ENCODE results near the gene PLK1. TPM values are rescaled to one million over a fixed set of nuclear protein-coding genes. Genes with fewer than 3 reads are reported as not detected.

Gene PLK1
- total and polyA plus RNA-seq, 2 of the 4 experiments (the other 2 are of a cell fraction), result 19.4 to 59.0 TPM

GRCh38 chr16:23711785-23712184, 33.1 kb downstream of the PLK1 start:
- Histone ChIP-seq H2AK5ac (ENCODE audit: low read depth, low read length) (no peak overlapping the region), H2AK9ac (replicated peaks; ENCODE audit: low read depth, low read length, poor library complexity) (no peak overlapping the region), H3K9me3 (ENCODE audit: control insufficient read depth, insufficient read depth, low read length) (peaks cover 9% of the 10 kb centered on the region), H2BK15ac (ENCODE audit: low read depth, low read length) (no peak overlapping the region), H3K79me1 (ENCODE audit: low read depth in 1 of 2, low read length in 2 of 2) (no peaks in the 10 kb centered on the region), H2BK20ac (ENCODE audit: low read depth, low read length) (no peak overlapping the region), H4K20me1 (ENCODE audit: insufficient read depth, low read length) (no peaks in the 10 kb centered on the region), H4K8ac (ENCODE audit: low read depth in 2 of 2, low read length in 2 of 2) (no peak overlapping the region), H3K56ac (ENCODE audit: extremely low read depth, insufficient read depth, low read length) (no peak overlapping the region), H2AFZ (replicated peaks; ENCODE audit: low read length, poor library complexity) (no peak overlapping the region), H3K4me3 (ENCODE audit: insufficient read depth, low read depth, low read length) (no peak overlapping the region), H3K27ac (ENCODE audit: insufficient read depth, low read length) (no peak overlapping the region), H3K4ac (ENCODE audit: low read depth, low read length) (no peak overlapping the region), H3K23ac (ENCODE audit: low read depth, low read length) (no peak overlapping the region), H3K27me3 (ENCODE audit: control insufficient read depth, insufficient read depth, low read length) (peaks cover 18% of the 10 kb centered on the region), H3K4me1 (ENCODE audit: control insufficient read depth, insufficient read depth, low read length) (no peaks in the 10 kb centered on the region), H3K14ac (replicated peaks; ENCODE audit: low read depth, low read length) (no peak overlapping the region), H4K5ac (ENCODE audit: low read depth, low read length) (no peak overlapping the region), H3K9ac (ENCODE audit: low read depth, low read length) (no peak overlapping the region), H3K18ac (ENCODE audit: low read depth, low read length) (no peak overlapping the region), H3K9me1 (ENCODE audit: insufficient read depth, low read length) (no peaks in the 10 kb centered on the region), H3K36me3 (ENCODE audit: control insufficient read depth, insufficient read depth, low read length) (no peaks in the 10 kb centered on the region), H2BK5ac (ENCODE audit: low read depth, low read length, poor library complexity, severe bottlenecking) (no peak overlapping the region), H2BK120ac (ENCODE audit: low read depth, low read length) (no peak overlapping the region), H3K4me2 (ENCODE audit: low read depth, low read length) (no peak overlapping the region), H4K91ac (ENCODE audit: insufficient read depth, low read depth, low read length) (no peak overlapping the region)
- CTCF ChIA-PET, result no interaction called here
- no CpG with 5 or more reads among the region's 4 CpGs for WGBS, 2 experiments (ENCODE audit: extremely low coverage in 2 of 2, insufficient read length in 1 of 2)
- POLR2A ChIA-PET (ENCODE audit: unreplicated experiment), result no interaction called here
- ATAC-seq (ENCODE audit: low read depth) (no peak), DNase-seq (no peak)
- in situ Hi-C loops (cut with MboI; ENCODE audit: low sequenced_read_pairs), result no loop called here
- intact Hi-C loops (cut with micrococcal nuclease), result no loop called here
- TF ChIP-seq MXI1 (IDR thresholded peaks at IDR 0.05; ENCODE audit: borderline replicate concordance, low read depth, low read length) (no peak), SMC3 (IDR thresholded peaks at IDR 0.05; ENCODE audit: low read depth, low read length) (no peak), RFX5 (IDR thresholded peaks at IDR 0.05; ENCODE audit: low read depth, low read length) (no peak), POLR2A (IDR thresholded peaks at IDR 0.05; ENCODE audit: low read depth, low read length) (no peak), FOS (IDR thresholded peaks at IDR 0.05; ENCODE audit: low read depth, low read length) (no peak), MAFK (IDR thresholded peaks at IDR 0.05; ENCODE audit: low read depth, low read length) (no peak), CTCF (conservative IDR thresholded peaks at IDR 0.05; ENCODE audit: low read depth, low read length) (no peak), CHD1 (IDR thresholded peaks at IDR 0.05; ENCODE audit: low read depth, low read length) (no peak), BHLHE40 (IDR thresholded peaks at IDR 0.05; ENCODE audit: low read depth, low read length) (no peak), CEBPB (IDR thresholded peaks at IDR 0.05; ENCODE audit: low read depth, low read length) (no peak)
- TF ChIP-seq, protein P1, sequence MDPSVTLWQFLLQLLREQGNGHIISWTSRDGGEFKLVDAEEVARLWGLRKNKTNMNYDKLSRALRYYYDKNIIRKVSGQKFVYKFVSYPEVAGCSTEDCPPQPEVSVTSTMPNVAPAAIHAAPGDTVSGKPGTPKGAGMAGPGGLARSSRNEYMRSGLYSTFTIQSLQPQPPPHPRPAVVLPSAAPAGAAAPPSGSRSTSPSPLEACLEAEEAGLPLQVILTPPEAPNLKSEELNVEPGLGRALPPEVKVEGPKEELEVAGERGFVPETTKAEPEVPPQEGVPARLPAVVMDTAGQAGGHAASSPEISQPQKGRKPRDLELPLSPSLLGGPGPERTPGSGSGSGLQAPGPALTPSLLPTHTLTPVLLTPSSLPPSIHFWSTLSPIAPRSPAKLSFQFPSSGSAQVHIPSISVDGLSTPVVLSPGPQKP (IDR thresholded peaks at IDR 0.05; ENCODE audit: borderline replicate concordance, low read depth, low read length), result no peak
- dilution Hi-C loops (cut with HindIII; ENCODE audit: low sequenced_read_pairs, unreplicated experiment), result no loop called here
- no TSS peak for BruUV-seq (replicated peaks)

Measured in IMR-90 (cell line).